COR-L47 (cell line): Measurements from ENCODE around the gene GPC5.

Experiments used
- DNase-seq: peaks from one replicate; lab custom pipeline; 2025; lab: John Stamatoyannopoulos, UW

GPC5 gene

DNA sequence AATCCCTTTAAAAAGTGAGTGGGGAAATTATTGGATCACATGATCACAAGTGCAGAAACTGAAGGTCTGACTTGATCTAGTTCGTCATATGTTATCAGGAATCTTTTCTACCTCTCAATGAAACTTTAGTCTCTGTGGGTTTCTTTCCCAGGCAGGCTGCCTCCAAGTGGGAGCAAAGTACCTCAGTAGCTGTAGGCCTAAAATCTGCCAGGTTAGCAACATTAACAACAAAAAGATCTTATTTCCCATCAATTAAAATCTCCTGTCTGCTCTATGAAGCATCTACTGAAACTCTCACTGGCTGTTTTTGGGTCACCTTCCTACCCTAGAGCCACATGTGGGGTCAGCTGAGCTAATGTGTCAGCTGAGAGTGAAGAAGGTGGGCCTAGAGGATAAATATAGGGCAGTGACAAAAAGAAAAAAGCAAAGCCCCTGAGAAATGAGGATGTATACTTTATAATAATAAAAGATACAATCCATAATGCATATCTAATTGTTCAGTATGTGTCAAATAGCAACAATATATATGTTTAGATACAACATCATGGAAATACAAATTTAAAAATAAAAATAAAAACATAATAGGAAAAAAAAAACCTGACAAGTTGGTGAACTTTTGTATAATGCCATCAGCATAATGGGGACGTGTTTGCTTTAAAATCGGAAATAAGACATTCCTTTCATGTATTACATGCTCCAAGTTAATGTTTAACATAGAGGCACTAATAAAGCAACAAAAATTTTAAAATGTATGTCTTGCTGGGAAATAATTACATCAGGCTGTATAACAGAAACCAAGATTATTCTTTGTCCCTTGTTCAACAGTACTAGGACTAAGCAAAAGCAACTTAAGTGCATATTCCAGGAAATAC, 141.1 kb downstream of the GPC5 start:
- DNase-seq, result no peak

DNA sequence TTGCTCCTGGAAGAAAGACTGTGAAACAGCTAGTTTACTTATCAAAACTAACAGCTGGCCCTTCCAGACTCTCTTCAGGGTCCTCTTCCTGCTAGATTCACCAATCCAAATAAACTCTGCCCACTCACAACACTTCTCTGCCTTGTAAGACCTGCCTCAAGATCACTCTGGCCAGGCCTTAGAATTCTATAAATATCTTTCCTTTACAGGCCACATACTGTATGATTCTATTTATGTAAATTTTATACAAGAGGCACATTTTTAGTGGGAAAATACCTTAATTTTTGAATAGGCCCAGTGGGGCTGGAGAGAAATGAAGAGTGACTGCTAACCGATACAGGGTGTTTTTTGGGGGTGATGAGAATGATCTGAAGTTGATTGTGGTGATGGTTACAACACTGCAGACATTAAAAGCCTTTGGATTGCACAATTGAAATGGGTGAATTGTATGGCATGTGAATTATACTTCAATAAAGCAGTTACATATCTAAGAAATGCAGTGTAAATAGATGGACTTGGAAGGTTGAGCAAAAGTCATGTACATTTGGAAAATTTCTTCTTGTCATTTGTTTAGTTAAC, 141.8 kb downstream of the GPC5 start:
- no peak for DNase-seq

DNA sequence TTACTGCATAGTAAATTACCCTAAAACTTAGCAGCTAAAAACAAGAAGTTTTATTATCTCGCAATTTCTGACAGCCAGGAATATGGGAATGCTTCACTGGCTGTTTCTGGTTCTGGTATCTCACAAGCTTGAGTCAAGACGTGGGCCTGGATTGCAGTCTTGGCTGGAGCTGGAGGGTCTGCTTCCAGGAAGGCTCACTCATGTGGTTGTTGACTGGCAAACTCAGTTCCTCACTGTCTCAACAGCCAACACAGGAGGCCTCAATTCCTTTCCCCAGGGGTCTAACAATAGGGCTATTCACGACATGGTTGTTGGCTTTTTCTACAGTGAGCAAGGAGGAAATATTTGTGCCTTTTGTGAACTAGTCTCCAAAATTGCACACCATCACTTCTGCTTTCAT, 146.3 kb downstream of the GPC5 start:
- no peak for DNase-seq

GRCh38 chr13:91546900-91547299, 148.5 kb downstream of the GPC5 start:
- DNase-seq, result no peak

- no peak for DNase-seq
These were observed 155.2 kb downstream of the GPC5 start for GRCh38 chr13:91553584-91553983.

DNA sequence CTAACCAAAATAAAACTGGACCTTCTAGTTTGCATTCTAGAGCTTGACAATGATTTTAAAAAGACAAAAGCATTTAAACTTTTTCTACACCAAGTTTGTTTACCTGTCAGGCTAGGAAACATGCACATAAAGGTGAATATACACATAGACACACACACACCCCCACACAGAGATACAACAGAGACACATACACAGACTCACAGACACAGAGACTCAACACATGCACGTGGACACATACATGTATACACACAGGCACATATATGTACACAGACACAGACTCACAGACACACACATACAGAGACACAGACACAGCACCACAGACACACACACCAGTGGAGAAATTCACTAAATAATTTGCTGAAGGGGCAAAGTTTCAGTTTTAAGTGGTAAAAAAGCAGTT, 155.7 kb downstream of the GPC5 start:
- no peak for DNase-seq

- DNase-seq, result no peak
These were observed 159.1 kb downstream of the GPC5 start for GRCh38 chr13:91557328-91558090.

DNA sequence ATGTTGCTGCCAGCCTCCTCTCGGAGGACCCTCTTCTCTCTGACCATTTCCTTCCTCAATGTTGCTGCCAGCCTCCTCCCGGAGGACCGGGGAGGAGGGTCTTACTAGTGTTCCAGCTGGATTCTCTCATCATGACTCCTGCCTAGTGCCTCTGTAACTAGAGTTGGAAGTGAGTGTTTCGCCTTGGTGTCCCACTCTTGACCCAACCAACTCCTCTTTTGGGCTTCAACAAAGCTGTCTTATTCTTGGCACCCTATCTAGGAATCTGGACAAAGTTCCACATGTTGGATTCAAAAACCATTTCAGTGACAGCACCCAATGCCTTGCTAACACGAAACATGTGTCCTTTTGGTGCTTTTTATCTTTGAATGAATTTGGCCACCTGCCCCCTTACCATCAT, 165.4 kb downstream of the GPC5 start:
- no peak for DNase-seq

DNA sequence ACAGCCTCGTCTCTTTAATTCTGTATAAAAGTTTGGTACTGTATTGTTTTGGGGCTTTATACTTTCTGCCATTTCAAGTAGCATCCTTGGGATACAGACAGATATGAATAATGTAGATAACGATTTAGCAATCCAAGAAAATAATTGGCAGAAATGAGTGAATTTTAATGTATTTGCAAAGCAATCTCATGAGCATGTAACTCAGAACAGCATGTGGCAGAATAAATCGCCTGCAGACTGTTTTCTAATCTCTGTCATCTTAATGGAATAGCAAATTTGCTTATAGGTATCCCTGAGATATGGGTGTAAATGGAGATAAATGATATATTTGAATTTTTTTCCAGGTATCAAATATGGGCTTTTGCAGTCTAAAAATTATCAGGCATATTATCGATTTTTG, 166.0 kb downstream of the GPC5 start:
- DNase-seq, result no peak

DNA sequence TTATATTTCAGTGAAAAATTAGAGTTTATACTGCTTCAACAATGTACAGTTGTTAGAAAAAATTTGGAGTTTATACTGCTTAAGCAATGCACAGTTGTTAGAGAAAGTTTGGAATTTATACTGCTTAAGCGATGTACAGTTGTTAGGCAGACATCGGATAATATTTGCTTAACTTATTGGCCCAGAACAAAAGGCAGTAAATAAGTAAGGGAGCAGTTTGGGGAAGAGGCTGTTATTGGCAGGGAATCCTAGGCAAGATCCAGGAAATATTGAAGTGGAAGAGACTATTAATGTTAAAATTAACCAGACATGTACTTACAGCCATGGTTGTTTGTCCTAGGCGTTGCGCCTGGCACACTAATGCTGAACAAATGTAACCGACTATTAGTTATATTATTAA, 166.9 kb downstream of the GPC5 start:
- no peak for DNase-seq

DNA sequence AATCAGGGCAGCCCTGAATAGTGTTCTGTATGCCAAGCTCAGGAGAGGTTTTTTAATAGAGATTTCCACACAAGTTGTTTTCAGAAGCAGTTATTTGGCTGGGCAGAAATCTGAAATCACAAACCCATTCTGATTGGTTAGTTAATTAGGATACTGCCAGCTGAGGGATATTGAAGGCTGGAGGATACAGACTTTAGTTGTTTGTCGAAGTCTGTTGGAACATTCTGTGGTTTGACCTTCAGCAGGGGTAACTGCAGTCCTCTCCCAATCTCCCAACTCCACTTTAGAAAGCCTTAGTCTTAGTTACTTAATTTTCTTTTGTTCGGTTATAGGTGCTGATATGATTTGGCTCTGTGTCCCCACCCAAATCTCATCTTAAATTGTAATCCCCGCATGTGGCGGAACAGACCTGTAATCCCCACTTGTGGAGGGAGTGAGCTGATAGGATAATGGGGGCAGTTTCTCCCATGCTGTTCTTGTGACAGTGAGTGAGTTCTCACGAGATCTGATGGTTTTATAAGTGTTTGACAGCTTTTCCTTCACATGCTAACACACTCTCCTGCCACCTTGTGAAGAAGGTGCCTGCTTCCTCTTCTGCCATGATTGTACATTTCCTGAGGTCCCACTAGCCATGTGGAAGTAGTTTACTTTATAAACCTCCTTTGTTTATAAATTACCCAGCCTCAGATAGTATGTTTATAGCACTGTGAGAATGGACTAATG, 169.2 kb downstream of the GPC5 start:
- DNase-seq, result no peak

DNA sequence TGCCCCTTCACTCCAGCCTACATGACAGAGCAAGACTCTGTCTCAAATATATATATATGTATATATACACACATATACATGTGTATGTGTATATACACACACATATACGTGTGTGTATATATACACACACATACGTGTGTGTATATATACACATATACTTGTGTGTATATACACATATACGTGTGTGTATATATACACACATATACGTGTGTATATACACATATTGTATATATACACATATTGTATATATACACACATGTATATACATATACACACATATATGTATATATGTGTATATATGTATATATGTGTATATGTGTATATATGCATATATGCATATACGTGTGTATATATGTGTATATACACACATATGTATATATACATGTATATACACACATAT, 173.3 kb downstream of the GPC5 start:
- no peak for DNase-seq

- DNase-seq, result no peak
These were observed 174.0 kb downstream of the GPC5 start for GRCh38 chr13:91572439-91572838.

DNA sequence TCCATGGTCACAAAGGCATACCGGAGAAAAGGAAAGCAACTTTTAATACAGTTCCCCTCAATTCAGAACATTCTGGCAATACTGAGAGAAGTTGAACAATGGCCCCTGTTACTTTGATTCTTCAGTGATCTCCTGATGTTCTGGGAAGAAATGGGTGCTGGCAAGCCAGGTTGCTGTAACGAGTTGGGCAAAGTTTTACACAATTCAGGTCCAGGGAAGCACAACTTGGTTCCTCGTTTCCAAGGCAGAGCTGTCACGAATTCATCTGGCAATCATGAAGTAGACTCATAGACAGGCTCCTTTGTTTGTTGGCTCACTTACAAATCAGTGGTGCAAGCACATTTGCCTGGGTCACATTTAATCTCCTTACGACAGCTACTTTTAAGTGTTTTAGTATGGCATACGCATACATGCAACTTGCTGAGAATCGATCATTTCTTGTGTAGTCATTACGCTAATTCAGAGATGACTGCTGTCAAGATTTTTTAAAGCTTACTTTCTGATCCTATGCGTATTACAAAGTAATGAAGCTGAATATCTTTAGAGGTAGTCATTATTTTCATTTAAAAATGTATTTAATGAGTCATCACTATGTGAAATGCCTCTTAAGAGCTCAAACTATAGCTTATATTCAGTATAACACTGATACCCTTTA, 174.7 kb downstream of the GPC5 start:
- DNase-seq, result no peak

- DNase-seq, result no peak
These were observed 176.3 kb downstream of the GPC5 start for GRCh38 chr13:91574766-91575165.

- no peak for DNase-seq
These were observed 178.2 kb downstream of the GPC5 start for GRCh38 chr13:91576590-91576989.

DNA sequence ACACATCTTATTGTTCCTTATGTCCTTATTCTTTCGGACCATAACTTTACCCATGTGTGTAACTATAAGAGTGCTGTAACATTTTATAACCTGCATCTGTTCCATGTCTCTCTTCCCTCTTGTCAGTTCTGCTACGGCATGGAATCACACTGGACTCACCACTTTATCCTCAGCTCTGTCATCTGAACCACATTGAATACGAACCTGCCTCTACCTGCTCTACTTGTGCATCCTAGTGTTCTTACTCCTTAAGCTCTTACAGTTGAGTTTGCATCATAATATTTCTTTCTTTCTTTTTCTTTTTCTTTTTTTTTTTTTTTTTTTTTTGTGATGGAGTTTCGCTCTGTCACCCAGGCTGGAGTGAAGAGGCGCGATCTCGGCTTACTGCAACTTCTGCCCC, 180.9 kb downstream of the GPC5 start:
- no peak for DNase-seq

- no peak for DNase-seq
These were observed 182.3 kb downstream of the GPC5 start for GRCh38 chr13:91580749-91581148.

- no peak for DNase-seq
These were observed 188.2 kb downstream of the GPC5 start for GRCh38 chr13:91586609-91587008.

DNA sequence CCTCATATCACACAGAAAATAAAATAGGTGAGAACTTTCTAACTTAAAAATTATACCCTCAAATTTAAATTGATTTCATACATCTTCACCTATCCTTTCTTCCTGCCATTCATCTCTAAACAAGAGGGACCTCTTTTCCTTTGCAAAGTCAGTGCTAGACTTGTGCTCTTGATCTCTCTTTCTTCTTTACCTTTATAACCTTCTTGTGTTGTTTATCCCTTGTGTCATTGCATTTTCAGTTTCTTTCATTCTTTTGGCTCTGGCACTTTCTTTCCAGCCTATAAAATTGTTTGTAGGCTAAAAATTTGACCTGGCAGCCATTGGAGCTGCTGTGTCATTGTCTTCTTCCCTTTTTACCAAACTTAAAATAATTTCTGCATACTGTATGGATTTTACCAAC, 190.1 kb downstream of the GPC5 start:
- no peak for DNase-seq

DNA sequence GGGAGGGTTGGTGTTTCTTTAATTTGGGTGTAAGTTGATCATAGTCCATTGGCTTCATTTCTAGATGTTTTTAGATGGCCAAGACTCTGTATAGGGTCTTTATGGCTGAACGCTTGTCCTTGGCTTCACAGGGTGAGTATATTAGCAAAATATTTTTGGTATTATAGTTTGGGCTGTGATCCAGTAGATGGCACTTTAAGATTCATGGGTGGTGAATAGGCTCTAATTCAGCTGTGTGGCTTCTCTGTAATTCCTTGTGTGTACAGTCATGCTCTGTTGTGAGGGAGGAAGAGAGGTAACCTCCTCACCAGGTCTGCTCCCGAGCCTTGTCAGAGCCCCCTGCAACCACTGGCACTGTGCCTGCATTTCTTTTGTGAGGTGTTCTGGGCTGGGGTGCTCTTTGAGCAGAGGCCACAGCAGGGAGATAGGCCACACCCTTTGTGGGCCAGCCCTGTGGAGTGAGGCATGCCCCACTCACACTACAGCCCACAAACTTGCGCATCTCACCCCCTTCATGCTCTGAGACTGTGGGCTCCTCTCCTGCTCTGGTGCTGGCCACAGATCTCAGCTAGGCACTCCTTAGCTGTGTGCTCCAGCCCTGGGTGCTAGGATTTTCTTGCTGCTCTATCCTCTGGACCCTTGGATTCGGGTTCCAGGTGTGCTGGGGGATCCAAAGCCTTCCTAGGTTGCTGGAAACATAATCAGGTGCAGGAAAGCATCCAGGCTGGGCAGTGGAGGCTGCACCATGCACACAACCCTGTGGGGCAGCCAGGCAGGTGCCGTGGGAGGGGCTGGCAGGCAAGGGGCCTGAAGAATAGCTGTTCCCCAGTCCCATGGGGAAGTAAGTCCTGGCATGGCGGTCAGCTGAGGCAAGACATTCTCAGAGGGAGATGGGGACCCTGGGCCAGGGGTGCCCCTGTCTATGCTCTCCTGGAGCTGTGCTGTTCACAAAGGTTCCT, 193.9 kb downstream of the GPC5 start:
- DNase-seq, result no peak
